ENCODE measurements around the gene RTKN2.

RTKN2 gene

DNA sequence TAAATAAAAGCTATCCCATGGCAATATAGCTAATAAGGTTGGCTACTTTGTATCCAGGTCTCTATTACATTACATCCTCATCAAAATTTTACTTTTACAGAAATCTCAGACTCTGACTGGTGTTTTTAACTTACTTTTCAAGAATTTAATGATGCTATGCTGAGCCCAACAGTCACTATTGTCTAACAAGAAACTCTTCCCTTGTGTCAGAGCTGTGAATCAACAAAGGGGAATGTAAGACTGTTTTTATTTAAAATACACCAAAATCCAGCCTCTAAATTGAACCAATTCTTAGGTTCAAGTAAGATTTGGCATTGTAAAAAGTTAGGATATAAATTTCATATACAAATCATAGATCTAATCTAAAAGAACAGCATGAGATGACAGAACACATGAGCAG is 7.0 kb downstream of the RTKN2 start:
- no peak overlapping the region for H3K4me3 ChIP-seq (replicated peaks; ENCODE audit: low read depth, low read length)
- TF ChIP-seq, protein P1, sequence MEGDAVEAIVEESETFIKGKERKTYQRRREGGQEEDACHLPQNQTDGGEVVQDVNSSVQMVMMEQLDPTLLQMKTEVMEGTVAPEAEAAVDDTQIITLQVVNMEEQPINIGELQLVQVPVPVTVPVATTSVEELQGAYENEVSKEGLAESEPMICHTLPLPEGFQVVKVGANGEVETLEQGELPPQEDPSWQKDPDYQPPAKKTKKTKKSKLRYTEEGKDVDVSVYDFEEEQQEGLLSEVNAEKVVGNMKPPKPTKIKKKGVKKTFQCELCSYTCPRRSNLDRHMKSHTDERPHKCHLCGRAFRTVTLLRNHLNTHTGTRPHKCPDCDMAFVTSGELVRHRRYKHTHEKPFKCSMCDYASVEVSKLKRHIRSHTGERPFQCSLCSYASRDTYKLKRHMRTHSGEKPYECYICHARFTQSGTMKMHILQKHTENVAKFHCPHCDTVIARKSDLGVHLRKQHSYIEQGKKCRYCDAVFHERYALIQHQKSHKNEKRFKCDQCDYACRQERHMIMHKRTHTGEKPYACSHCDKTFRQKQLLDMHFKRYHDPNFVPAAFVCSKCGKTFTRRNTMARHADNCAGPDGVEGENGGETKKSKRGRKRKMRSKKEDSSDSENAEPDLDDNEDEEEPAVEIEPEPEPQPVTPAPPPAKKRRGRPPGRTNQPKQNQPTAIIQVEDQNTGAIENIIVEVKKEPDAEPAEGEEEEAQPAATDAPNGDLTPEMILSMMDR (IDR thresholded peaks at IDR 0.05; ENCODE audit: low read depth, low read length, missing control alignments): no peak
- DNase-seq (ENCODE audit: extremely low read depth, low read depth): no peak

DNA sequence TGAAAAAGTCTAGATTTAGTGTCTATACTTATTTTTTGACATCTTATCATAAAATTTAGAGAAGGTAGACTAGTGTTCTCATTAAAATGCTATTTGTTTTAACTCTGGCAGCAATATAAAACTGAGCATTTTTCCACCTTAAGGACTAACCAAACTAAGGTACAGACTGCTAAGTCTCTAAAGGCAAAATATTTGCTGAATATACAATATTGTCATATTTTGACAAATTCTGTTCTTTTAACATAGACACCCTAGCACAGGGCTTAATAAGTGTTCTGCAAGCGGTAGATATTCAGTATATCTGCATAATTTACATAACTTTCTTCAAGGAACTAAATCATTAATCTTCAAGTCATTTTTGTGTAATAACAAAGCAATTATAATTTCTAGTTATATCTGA is 8.6 kb downstream of the RTKN2 start:
- H3K4me3 ChIP-seq (replicated peaks; ENCODE audit: low read depth, low read length): no peak overlapping the region
- no peak for DNase-seq (ENCODE audit: extremely low read depth, low read depth)
- TF ChIP-seq, protein P1 (IDR thresholded peaks at IDR 0.05; ENCODE audit: low read depth, low read length, missing control alignments): no peak

DNA sequence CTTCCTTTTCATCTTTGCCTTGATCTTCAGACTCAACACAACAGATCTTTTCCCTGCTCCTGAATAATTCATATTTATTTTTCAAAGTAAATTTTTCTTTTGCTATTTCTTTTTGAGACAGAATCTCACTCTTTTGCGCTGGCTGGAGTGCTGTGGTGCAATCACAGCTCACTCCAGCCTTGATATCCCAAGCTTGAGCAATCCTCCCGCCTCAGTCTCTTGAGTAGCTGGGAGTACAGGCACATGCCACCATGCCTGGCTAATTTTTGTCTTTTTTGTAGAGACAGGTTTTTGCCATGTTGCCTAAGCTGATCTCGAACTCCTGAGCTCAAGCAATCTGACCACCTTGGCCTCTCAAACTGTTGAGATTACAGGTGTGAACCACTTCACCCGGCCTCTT is 9.2 kb downstream of the RTKN2 start:
- no peak overlapping the region for H3K4me3 ChIP-seq (replicated peaks; ENCODE audit: low read depth, low read length)
- DNase-seq (ENCODE audit: extremely low read depth, low read depth): no peak
- TF ChIP-seq, protein P1 (IDR thresholded peaks at IDR 0.05; ENCODE audit: low read depth, low read length, missing control alignments): no peak

DNA sequence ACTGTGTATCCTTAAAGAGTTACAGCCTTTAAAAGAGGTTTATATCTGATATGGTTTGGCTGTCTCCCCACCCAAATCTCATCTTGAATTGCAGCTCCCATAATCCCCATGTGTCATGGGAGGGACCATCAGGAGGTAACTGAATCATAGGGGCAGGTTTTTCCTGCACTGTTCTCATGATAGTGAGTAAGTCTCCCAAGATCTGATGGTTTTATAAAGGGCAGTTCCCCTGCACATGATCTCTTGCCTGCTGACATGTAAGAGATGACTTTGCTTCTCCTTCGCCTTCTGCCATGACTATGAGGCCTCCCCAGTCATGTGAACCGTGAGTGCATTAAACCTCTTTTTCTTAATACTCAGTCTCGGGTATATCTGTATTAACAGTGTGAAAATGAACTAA is 9.7 kb downstream of the RTKN2 start:
- no peak for DNase-seq (ENCODE audit: extremely low read depth, low read depth)
- TF ChIP-seq, protein P1 (IDR thresholded peaks at IDR 0.05; ENCODE audit: low read depth, low read length, missing control alignments): no peak

DNA sequence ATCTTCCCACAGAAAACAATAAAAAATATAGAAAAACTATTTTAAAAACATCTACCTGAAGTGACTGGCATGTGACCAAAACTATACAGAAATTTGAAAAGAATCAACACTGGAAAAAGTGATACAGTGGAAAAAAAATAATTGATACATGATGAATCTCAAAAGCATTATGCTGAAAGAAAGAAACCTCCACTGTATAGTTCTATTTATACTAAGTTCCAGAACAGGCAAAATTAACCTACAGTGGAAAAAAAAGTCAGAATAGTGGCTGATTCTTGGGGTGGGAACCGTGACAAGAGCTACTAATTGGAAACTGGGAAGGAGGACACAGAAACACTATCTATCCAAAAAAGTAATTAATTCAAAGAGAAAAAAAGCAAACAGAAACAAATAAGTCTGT is 14.9 kb downstream of the RTKN2 start:
- DNase-seq (ENCODE audit: extremely low read depth, low read depth): no peak
- TF ChIP-seq, protein P1 (IDR thresholded peaks at IDR 0.05; ENCODE audit: low read depth, low read length, missing control alignments): no peak
- H3K4me3 ChIP-seq (replicated peaks; ENCODE audit: low read depth, low read length): no peak overlapping the region

More for the DNA sequence above, 9.7 kb downstream of the RTKN2 start:
- no peak overlapping the region for H3K4me3 ChIP-seq (replicated peaks; ENCODE audit: low read depth, low read length)

DNA sequence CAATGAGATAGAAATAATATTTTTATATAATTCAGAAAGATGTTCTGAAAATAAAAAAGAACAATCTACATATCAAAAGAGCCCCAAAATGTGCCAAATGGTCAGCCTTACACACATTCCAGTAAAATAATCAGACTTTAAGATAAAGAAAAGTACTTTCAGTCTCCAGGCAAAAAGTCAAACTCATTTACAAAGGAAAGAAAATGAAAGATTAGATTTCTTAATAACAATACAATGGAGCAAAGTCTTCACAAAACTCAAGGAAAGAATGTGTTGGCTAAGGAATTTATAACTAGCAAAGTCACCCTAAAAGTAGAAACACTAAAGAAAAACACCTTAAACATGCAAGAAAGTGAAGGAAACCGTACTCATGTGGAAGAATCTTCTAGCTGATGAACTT is 16.6 kb downstream of the RTKN2 start:
- TF ChIP-seq, protein P1 (IDR thresholded peaks at IDR 0.05; ENCODE audit: low read depth, low read length, missing control alignments): no peak
- no peak overlapping the region for H3K4me3 ChIP-seq (replicated peaks; ENCODE audit: low read depth, low read length)
- DNase-seq (ENCODE audit: extremely low read depth, low read depth): no peak

DNA sequence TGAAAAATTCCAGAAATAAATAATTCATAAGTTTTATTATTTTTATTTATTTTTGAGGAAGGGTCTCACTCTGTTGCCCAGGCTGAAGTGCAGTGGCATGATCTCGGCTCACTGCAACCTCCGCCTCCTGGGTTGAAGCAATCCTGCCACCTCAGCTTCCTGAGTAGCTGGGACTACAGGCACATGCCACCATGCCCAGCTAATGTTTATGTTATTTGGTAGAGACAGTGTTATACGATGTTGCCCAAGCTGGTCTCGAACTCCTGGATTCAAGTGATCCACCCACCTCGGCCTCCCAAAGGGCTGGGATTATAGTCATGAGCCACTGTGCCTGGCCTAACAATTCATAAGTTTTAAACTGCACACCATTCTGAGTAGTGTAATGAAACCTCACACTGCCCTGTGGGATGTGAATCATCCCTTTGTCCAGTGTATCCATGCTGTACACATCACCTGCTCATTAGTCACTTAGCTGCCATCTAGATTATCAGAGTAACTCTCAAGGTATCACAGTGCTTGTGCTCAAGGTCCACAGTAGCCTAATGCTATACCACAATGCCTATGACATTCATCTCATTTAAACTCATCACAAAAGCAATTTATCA is 17.9 kb downstream of the RTKN2 start:
- TF ChIP-seq, protein P1 (IDR thresholded peaks at IDR 0.05; ENCODE audit: low read depth, low read length, missing control alignments): no peak
- no peak overlapping the region for H3K4me3 ChIP-seq (replicated peaks; ENCODE audit: low read depth, low read length)
- no peak for DNase-seq (ENCODE audit: extremely low read depth, low read depth)

Data from HFF-Myc (cell line).